Left renal cortex interstitium (tissue), 4 donors: ENCODE measurements around the gene FAHD1. TPM values are rescaled to one million over a fixed set of nuclear protein-coding genes. Genes with fewer than 3 reads are reported as not detected.

Source experiments
- DNase-seq, 4 donors: peaks; one replicate each; pipeline ENCODE4 v3.0.0-alpha.2; 2013; ENCODE audit warnings: low read depth in 4 of 4, low spot score in 2 of 4, missing footprints in 1 of 4
- polyA plus RNA-seq, 4 donors: library from polyadenylated mRNA; unstranded; fragments of 120-200 nt; gene quantifications; one replicate each; pipeline ENCODE4 v1.2.1, GENCODE V29; 2013; ENCODE audit not compliant: insufficient read length in 4 of 4

FAHD1 gene
- polyA plus RNA-seq, 4 donors = 39.8 to 49.5 (median 44.9) TPM

- DNase-seq = no peak
These were observed 51.2 kb downstream of the FAHD1 start for GRCh38 chr16:1878256-1878655.

Other genes with a start within 250 kb of the FAHD1 start
- 10 to 100 TPM; 34.6 to 54.9 (median 44.7) TPM for gene IFT140, start 215.1 kb upstream of the FAHD1 start, polyA plus RNA-seq
- 10 to 100 TPM; 15.6 to 31.4 (median 23.4) TPM for gene CRAMP1, start 214.8 kb upstream of the FAHD1 start, polyA plus RNA-seq
- 10 to 100 TPM; 71.5 to 80.9 (median 78.5) TPM for gene JPT2, start 148.9 kb upstream of the FAHD1 start, polyA plus RNA-seq
- gene MAPK8IP3, start 121.0 kb upstream of the FAHD1 start, polyA plus RNA-seq = 10 to 100 TPM; 33.4 to 90.6 (median 58.4) TPM
- 10 to 100 TPM; 23.1 to 46.8 (median 37.7) TPM for gene NME3, start 55.7 kb upstream of the FAHD1 start, polyA plus RNA-seq
- 10 to 100 TPM in 2 of 4 donors, 1 to 10 TPM in 2; 5.4 to 16.4 (median 10.5) TPM for gene EME2, start 54.4 kb upstream of the FAHD1 start, polyA plus RNA-seq
- 100 to 1,000 TPM in 1 of 4 donors, 10 to 100 TPM in 3; 60.4 to 103 (median 78.1) TPM for gene MRPS34, start 54.1 kb upstream of the FAHD1 start, polyA plus RNA-seq
- 10 to 100 TPM; 31.6 to 56.5 (median 48.5) TPM for gene SPSB3, start 44.6 kb upstream of the FAHD1 start, polyA plus RNA-seq
- 10 to 100 TPM; 35.4 to 69.3 (median 56.4) TPM for gene NUBP2, start 44.2 kb upstream of the FAHD1 start, polyA plus RNA-seq
- gene IGFALS, start 33.5 kb upstream of the FAHD1 start, polyA plus RNA-seq = 1 to 10 TPM; 2.4 to 4.3 (median 3.4) TPM
- 10 to 100 TPM; 38.0 to 56.2 (median 49.5) TPM for gene HAGH, start 381 bp upstream of the FAHD1 start, polyA plus RNA-seq
- 1 to 10 TPM in 2 of 4 donors, under 1 TPM in 2; 0.47 to 2.7 (median 1.0) TPM for gene MEIOB, start 45.0 kb downstream of the FAHD1 start, polyA plus RNA-seq
- gene HS3ST6, start 91.2 kb downstream of the FAHD1 start, polyA plus RNA-seq = under 1 TPM; 0.21 to 0.55 (median 0.35) TPM
- 10 to 100 TPM; 63.9 to 79.8 (median 72.1) TPM for gene MSRB1, start 116.0 kb downstream of the FAHD1 start, polyA plus RNA-seq
- gene RPL3L, start 127.5 kb downstream of the FAHD1 start, polyA plus RNA-seq = under 1 TPM; 0.11 to 0.28 (median 0.15) TPM
- 100 to 1,000 TPM; 129 to 144 (median 136) TPM for gene NDUFB10, start 132.3 kb downstream of the FAHD1 start, polyA plus RNA-seq
- gene RPS2, start 137.6 kb downstream of the FAHD1 start, polyA plus RNA-seq = 1,000 to 10,000 TPM; 1,679 to 2,513 (median 2,183) TPM
- gene RNF151, start 139.7 kb downstream of the FAHD1 start, polyA plus RNA-seq = not detected
- gene TBL3, start 144.8 kb downstream of the FAHD1 start, polyA plus RNA-seq = 10 to 100 TPM; 27.8 to 49.6 (median 41.1) TPM
- 1 to 10 TPM in 2 of 4 donors, under 1 TPM in 2; 0.40 to 2.0 (median 1.1) TPM for gene NOXO1, start 154.3 kb downstream of the FAHD1 start, polyA plus RNA-seq
- 10 to 100 TPM; 20.1 to 31.6 (median 28.5) TPM for gene GFER, start 157.0 kb downstream of the FAHD1 start, polyA plus RNA-seq
- 1 to 10 TPM; 1.8 to 2.4 (median 1.9) TPM for gene SYNGR3, start 162.8 kb downstream of the FAHD1 start, polyA plus RNA-seq
- gene ZNF598, start 182.6 kb downstream of the FAHD1 start, polyA plus RNA-seq = 10 to 100 TPM; 13.8 to 30.8 (median 26.6) TPM
- 10 to 100 TPM in 2 of 4 donors, 1 to 10 TPM in 2; 3.0 to 16.3 (median 9.7) TPM for gene NPW, start 192.6 kb downstream of the FAHD1 start, polyA plus RNA-seq
- gene NHERF2, start 199.7 kb downstream of the FAHD1 start, polyA plus RNA-seq = 100 to 1,000 TPM; 103 to 184 (median 146) TPM
- gene NTHL1, start 220.6 kb downstream of the FAHD1 start, polyA plus RNA-seq = 10 to 100 TPM; 15.4 to 29.1 (median 25.3) TPM
- 100 to 1,000 TPM; 104 to 188 (median 148) TPM for gene TSC2, start 220.8 kb downstream of the FAHD1 start, polyA plus RNA-seq